Raji (cell line): ENCODE results near the gene SPRYD3.

ENCODE experiments used
- POLR2A ChIP-seq: IDR thresholded peaks from 2 replicates; pipeline ENCODE4 v1.6.1; 2011; ENCODE audit warnings: low read depth, low read length, control low read depth; ENCODE audit not compliant: insufficient read depth

Gene SPRYD3

GRCh38 chr12:53051058-53051880 is 27.9 kb downstream of the SPRYD3 start:
- no peak for TF ChIP-seq POLR2A

- TF ChIP-seq POLR2A, result no peak
These were observed 28.6 kb downstream of the SPRYD3 start for GRCh38 chr12:53050426-53051057.

GRCh38 chr12:53049571-53050318 is 29.4 kb downstream of the SPRYD3 start, which contains the start of gene TNS2:
TNS2 (plus strand) TSS chr12:53050065; CDS start chr12:53050186, 121 bp downstream.
- no peak for TF ChIP-seq POLR2A

- no peak for TF ChIP-seq POLR2A
These were observed 30.3 kb downstream of the SPRYD3 start for GRCh38 chr12:53048780-53049401.

- no peak for TF ChIP-seq POLR2A
These were observed 31.0 kb downstream of the SPRYD3 start for GRCh38 chr12:53048033-53048779.

- TF ChIP-seq POLR2A, result no peak; the same call in 1 of the 2 replicates
These were observed 31.8 kb downstream of the SPRYD3 start for GRCh38 chr12:53047221-53048032.

GRCh38 chr12:53046655-53047220 is 32.5 kb downstream of the SPRYD3 start:
- no peak for TF ChIP-seq POLR2A

GRCh38 chr12:53045696-53046045 is 33.5 kb downstream of the SPRYD3 start:
- no peak for TF ChIP-seq POLR2A

- no peak for TF ChIP-seq POLR2A
These were observed 34.1 kb downstream of the SPRYD3 start for GRCh38 chr12:53044896-53045695.

GRCh38 chr12:53044052-53044581 is 35.1 kb downstream of the SPRYD3 start:
- no peak for TF ChIP-seq POLR2A

- TF ChIP-seq POLR2A, result no peak
These were observed 36.4 kb downstream of the SPRYD3 start for GRCh38 chr12:53042607-53043454.
